Measurements from ENCODE around the gene HNRNPA1L2.
"Not testable (repeated sequence)": the region's sequence is repeated elsewhere in the genome, so short reads cannot be mapped to it uniquely, and the experiment has no call there.

Gene HNRNPA1L2

GRCh38 chr13:52615812-52616211 lies 26.4 kb upstream of the HNRNPA1L2 start:
- no peak for TF ChIP-seq ZNF274 (IDR thresholded peaks at IDR 0.05; ENCODE audit: low read depth, low read length)
- no peak overlapping the region for H3K4me3 ChIP-seq (ENCODE audit: low read length)

GRCh38 chr13:52617070-52618060 lies 24.9 kb upstream of the HNRNPA1L2 start:
- peak overlapping the region; percentile 90 for H3K4me3 ChIP-seq (ENCODE audit: low read length)
- TF ChIP-seq ZNF274 (IDR thresholded peaks at IDR 0.05; ENCODE audit: low read depth, low read length): no peak

- not testable (repeated sequence) for H3K4me3 ChIP-seq (ENCODE audit: low read length)
Measured at GRCh38 chr13:52631083-52631690, 11.0 kb upstream of the HNRNPA1L2 start.

GRCh38 chr13:52638666-52639328 lies 3.4 kb upstream of the HNRNPA1L2 start:
- TF ChIP-seq ZNF274 (IDR thresholded peaks at IDR 0.05; ENCODE audit: low read depth, low read length): no peak
- H3K4me3 ChIP-seq (ENCODE audit: low read length): no peak overlapping the region

GRCh38 chr13:52644108-52644507 lies 1.9 kb downstream of the HNRNPA1L2 start:
- TF ChIP-seq ZNF274 (IDR thresholded peaks at IDR 0.05; ENCODE audit: low read depth, low read length): no peak
- no peak overlapping the region for H3K4me3 ChIP-seq (ENCODE audit: low read length)

GRCh38 chr13:52646967-52647366 lies 4.7 kb downstream of the HNRNPA1L2 start:
- H3K4me3 ChIP-seq (ENCODE audit: low read length): no peak overlapping the region
- no peak for TF ChIP-seq ZNF274 (IDR thresholded peaks at IDR 0.05; ENCODE audit: low read depth, low read length)

- peak overlapping the region; percentile 97 for H3K4me3 ChIP-seq (ENCODE audit: low read length)
- TF ChIP-seq ZNF274 (IDR thresholded peaks at IDR 0.05; ENCODE audit: low read depth, low read length): no peak
Measured at GRCh38 chr13:52650731-52651130, 8.5 kb downstream of the HNRNPA1L2 start.

- no peak for TF ChIP-seq ZNF274 (IDR thresholded peaks at IDR 0.05; ENCODE audit: low read depth, low read length)
Measured at GRCh38 chr13:52651897-52652195, 9.6 kb downstream of the HNRNPA1L2 start.

GRCh38 chr13:52652196-52652979 lies 10.2 kb downstream of the HNRNPA1L2 start, which contains the start of gene SUGT1:
Gene SUGT1 (plus strand): TSS chr13:52652836. CDS start chr13:52652921, 85 bp downstream.
- TF ChIP-seq ZNF274 (IDR thresholded peaks at IDR 0.05; ENCODE audit: low read depth, low read length): no peak
- H3K4me3 ChIP-seq (ENCODE audit: low read length): peak within 1 kb of the TSS; percentile 97

More at GRCh38 chr13:52651897-52652195, 9.6 kb downstream of the HNRNPA1L2 start:
- peak overlapping the region; percentile 97 for H3K4me3 ChIP-seq (ENCODE audit: low read length)

- no peak for TF ChIP-seq ZNF274 (IDR thresholded peaks at IDR 0.05; ENCODE audit: low read depth, low read length)
- peak overlapping the region; percentile 97 for H3K4me3 ChIP-seq (ENCODE audit: low read length)
Measured at GRCh38 chr13:52652980-52653303, 10.7 kb downstream of the HNRNPA1L2 start.

GRCh38 chr13:52659340-52659739 lies 17.1 kb downstream of the HNRNPA1L2 start:
- no peak for TF ChIP-seq ZNF274 (IDR thresholded peaks at IDR 0.05; ENCODE audit: low read depth, low read length)
- no peak overlapping the region for H3K4me3 ChIP-seq (ENCODE audit: low read length)

- no peak overlapping the region for H3K4me3 ChIP-seq (ENCODE audit: low read length)
- no peak for TF ChIP-seq ZNF274 (IDR thresholded peaks at IDR 0.05; ENCODE audit: low read depth, low read length)
Measured at GRCh38 chr13:52664272-52664671, 22.0 kb downstream of the HNRNPA1L2 start.

- no peak overlapping the region for H3K4me3 ChIP-seq (ENCODE audit: low read length)
Measured at GRCh38 chr13:52665325-52665724, 23.1 kb downstream of the HNRNPA1L2 start.

GRCh38 chr13:52669677-52670076 lies 27.4 kb downstream of the HNRNPA1L2 start:
- TF ChIP-seq ZNF274 (IDR thresholded peaks at IDR 0.05; ENCODE audit: low read depth, low read length): no peak
- no peak overlapping the region for H3K4me3 ChIP-seq (ENCODE audit: low read length)

More at GRCh38 chr13:52665325-52665724, 23.1 kb downstream of the HNRNPA1L2 start:
- no peak for TF ChIP-seq ZNF274 (IDR thresholded peaks at IDR 0.05; ENCODE audit: low read depth, low read length)

Measured in GM08714 (cell line).